Astrocyte (in vitro differentiated cells and primary cell): ENCODE results near the gene COQ8A. TPM values are rescaled to one million over a fixed set of nuclear protein-coding genes. Genes with fewer than 3 reads are reported as not detected.
"Not testable (repeated sequence)": the region's sequence is repeated elsewhere in the genome, so short reads cannot be mapped to it uniquely, and the experiment has no call there.

Experiments
- DNase-seq: peaks from one replicate; pipeline ENCODE4 v3.0.0-alpha.2; 2010; ENCODE audit warnings: low read depth
- FAIRE-seq: peaks from 2 replicates; lab custom pipeline; 2011; peaks lifted over from hg19 to GRCh38; lab: Jason Lieb, UNC
- H2AFZ ChIP-seq: 2 replicates; pipeline ENCODE4 v1.6.0; 2012; ENCODE audit warnings: low read depth, low read length, inconsistent platforms
- H3K27ac ChIP-seq: 2 replicates; pipeline ENCODE4 v1.5.1; 2011; ENCODE audit warnings: low read depth, low read length, inconsistent platforms
- H3K27me3 ChIP-seq: 2 replicates; pipeline ENCODE4 v1.6.0; 2011; ENCODE audit warnings: low read length, inconsistent platforms; ENCODE audit not compliant: insufficient read depth
- H3K36me3 ChIP-seq: 2 replicates; pipeline ENCODE4 v1.5.1; 2011; ENCODE audit warnings: low read length, inconsistent platforms; ENCODE audit not compliant: insufficient read depth
- H3K4me1 ChIP-seq: 2 replicates; pipeline ENCODE4 v1.5.1; 2011; ENCODE audit warnings: low read length, inconsistent platforms; ENCODE audit not compliant: insufficient read depth
- H3K4me2 ChIP-seq: 2 replicates; pipeline ENCODE4 v1.6.0; 2012; ENCODE audit warnings: low read length, inconsistent platforms
- H3K4me3 ChIP-seq: 2 replicates; pipeline ENCODE4 v1.5.1; 2011; ENCODE audit warnings: low read depth, mild to moderate bottlenecking, low read length, inconsistent platforms; ENCODE audit not compliant: insufficient read depth
- H3K79me2 ChIP-seq: 2 replicates; pipeline ENCODE4 v1.6.0; 2012; ENCODE audit warnings: mild to moderate bottlenecking, low read length, inconsistent platforms; ENCODE audit not compliant: insufficient read depth
- H3K9ac ChIP-seq: 2 replicates; pipeline ENCODE4 v1.6.0; 2012; ENCODE audit warnings: mild to moderate bottlenecking, low read length, inconsistent platforms
- H3K9me3 ChIP-seq: 2 replicates; pipeline ENCODE4 v1.5.1; 2012; ENCODE audit warnings: low read depth, mild to moderate bottlenecking, low read length, inconsistent platforms; ENCODE audit not compliant: insufficient read depth
- H4K20me1 ChIP-seq: 2 replicates; pipeline ENCODE4 v1.6.0; 2012; ENCODE audit warnings: low read length, inconsistent platforms; ENCODE audit not compliant: insufficient read depth
- H3K27ac Mint-ChIP-seq: one replicate; pipeline ENCODE4 v1.8.0; 2021; ENCODE audit warnings: mild to moderate bottlenecking, mixed read lengths; ENCODE audit not compliant: unreplicated experiment
- H3K27me3 Mint-ChIP-seq: one replicate; pipeline ENCODE4 v1.8.0; 2021; ENCODE audit warnings: low read depth, mixed read lengths; ENCODE audit not compliant: unreplicated experiment
- H3K36me3 Mint-ChIP-seq: one replicate; pipeline ENCODE4 v1.8.0; 2021; ENCODE audit warnings: low read depth, mixed read lengths; ENCODE audit not compliant: unreplicated experiment
- H3K4me1 Mint-ChIP-seq: one replicate; pipeline ENCODE4 v1.8.0; 2021; ENCODE audit warnings: low read depth, mixed read lengths; ENCODE audit not compliant: unreplicated experiment
- H3K4me3 Mint-ChIP-seq: one replicate; pipeline ENCODE4 v1.8.0; 2021; ENCODE audit warnings: mild to moderate bottlenecking, moderate library complexity, mixed read lengths; ENCODE audit not compliant: unreplicated experiment
- H3K9me3 Mint-ChIP-seq: one replicate; pipeline ENCODE4 v1.8.0; 2021; ENCODE audit warnings: mild to moderate bottlenecking, mixed read lengths; ENCODE audit not compliant: unreplicated experiment
- EZH2 ChIP-seq: IDR thresholded peaks from 2 replicates; pipeline ENCODE4 v1.6.1; 2012; ENCODE audit warnings: mild to moderate bottlenecking, low read length, inconsistent platforms; ENCODE audit not compliant: insufficient read depth
- total RNA-seq: library from RNA; stranded (reverse); gene quantifications from 2 replicates; pipeline ENCODE4 v1.2.1, GENCODE V29; 2021
- TF ChIP-seq, protein P1 (sequence below): IDR thresholded peaks from 2 replicates; pipeline ENCODE4 v1.5.1; 2011; ENCODE audit warnings: low read depth, mild to moderate bottlenecking, inconsistent platforms, low read length, moderate library complexity; ENCODE audit not compliant: insufficient read depth

COQ8A gene
- total RNA-seq, 1 donor from 2014 or later, result 8.2 TPM

DNA sequence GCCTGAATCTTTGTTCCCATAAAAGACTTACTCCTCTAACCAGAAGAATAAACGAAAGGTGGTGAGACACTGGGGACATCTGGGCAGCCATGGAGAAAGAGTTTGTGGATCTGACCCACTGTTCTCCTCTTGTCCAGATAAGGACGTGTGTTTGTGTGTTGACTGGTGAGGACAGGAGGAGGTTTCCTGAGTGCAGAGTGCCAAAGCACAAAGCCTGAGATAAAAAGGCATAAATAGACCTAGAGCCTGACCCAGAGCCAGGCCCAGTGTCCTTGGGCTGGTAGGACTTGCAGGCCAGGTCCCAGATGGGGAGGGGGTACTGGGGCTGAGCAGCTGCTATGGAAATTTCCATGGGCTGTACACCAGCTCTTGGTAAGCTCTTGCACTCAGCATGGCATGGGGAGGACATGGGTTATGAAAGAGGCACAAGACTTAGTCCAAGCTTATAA lies 19.6 kb upstream of the COQ8A start:
- no peak overlapping the region for H3K27ac ChIP-seq
- Mint-ChIP-seq H3K27ac (no peak overlapping the region), H3K27me3 (no peaks in the 10 kb centered on the region), H3K36me3 (peaks cover 3% of the 10 kb centered on the region), H3K9me3 (peaks cover 3% of the 10 kb centered on the region), H3K4me1 (no peaks in the 10 kb centered on the region), H3K4me3 (no peak overlapping the region)
- H4K20me1 ChIP-seq, result no peaks in the 10 kb centered on the region
- no peak overlapping the region for H3K9ac ChIP-seq
- TF ChIP-seq, protein P1, sequence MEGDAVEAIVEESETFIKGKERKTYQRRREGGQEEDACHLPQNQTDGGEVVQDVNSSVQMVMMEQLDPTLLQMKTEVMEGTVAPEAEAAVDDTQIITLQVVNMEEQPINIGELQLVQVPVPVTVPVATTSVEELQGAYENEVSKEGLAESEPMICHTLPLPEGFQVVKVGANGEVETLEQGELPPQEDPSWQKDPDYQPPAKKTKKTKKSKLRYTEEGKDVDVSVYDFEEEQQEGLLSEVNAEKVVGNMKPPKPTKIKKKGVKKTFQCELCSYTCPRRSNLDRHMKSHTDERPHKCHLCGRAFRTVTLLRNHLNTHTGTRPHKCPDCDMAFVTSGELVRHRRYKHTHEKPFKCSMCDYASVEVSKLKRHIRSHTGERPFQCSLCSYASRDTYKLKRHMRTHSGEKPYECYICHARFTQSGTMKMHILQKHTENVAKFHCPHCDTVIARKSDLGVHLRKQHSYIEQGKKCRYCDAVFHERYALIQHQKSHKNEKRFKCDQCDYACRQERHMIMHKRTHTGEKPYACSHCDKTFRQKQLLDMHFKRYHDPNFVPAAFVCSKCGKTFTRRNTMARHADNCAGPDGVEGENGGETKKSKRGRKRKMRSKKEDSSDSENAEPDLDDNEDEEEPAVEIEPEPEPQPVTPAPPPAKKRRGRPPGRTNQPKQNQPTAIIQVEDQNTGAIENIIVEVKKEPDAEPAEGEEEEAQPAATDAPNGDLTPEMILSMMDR, result no peak
- no peak for TF ChIP-seq EZH2
- DNase-seq (no peak), FAIRE-seq (no peak)
- H2AFZ ChIP-seq, result no peak overlapping the region
- no peak overlapping the region for H3K4me3 ChIP-seq
- H3K9me3 ChIP-seq, result no peaks in the 10 kb centered on the region
- no peaks in the 10 kb centered on the region for H3K27me3 ChIP-seq
- H3K79me2 ChIP-seq, result no peaks in the 10 kb centered on the region
- H3K36me3 ChIP-seq, result no peaks in the 10 kb centered on the region
- H3K4me1 ChIP-seq, result no peaks in the 10 kb centered on the region
- no peak overlapping the region for H3K4me2 ChIP-seq

DNA sequence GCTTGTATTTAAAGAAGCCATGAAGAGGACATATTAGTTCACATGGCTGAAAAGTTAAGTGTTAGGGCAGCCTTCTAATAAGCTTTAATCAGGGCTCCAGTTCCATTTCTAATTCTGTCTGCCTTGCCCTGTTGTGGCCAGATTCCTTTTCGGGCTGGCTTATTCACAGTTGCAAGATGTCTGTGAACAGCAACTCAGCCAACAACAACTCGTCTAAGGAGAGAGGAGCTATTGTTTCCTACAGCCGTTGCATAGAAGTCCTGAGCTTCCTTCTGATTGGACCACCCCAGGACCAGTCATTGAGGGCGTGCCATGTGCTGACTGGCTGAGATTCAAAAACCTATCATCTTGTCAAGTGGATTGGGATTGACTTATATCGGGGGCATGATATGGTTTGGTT lies 18.6 kb upstream of the COQ8A start:
- Mint-ChIP-seq H3K9me3 (peaks cover 6% of the 10 kb centered on the region), H3K27me3 (no peaks in the 10 kb centered on the region), H3K4me3 (no peak overlapping the region), H3K36me3 (peaks cover 3% of the 10 kb centered on the region), H3K27ac (no peak overlapping the region), H3K4me1 (no peaks in the 10 kb centered on the region)
- TF ChIP-seq, protein P1, result no peak
- TF ChIP-seq EZH2, result no peak
- DNase-seq (no peak), FAIRE-seq (no peak)
- H3K9me3 ChIP-seq, result no peaks in the 10 kb centered on the region
- H2AFZ ChIP-seq, result no peak overlapping the region
- no peaks in the 10 kb centered on the region for H3K79me2 ChIP-seq
- H3K4me2 ChIP-seq, result no peak overlapping the region
- no peaks in the 10 kb centered on the region for H3K27me3 ChIP-seq
- H4K20me1 ChIP-seq, result no peaks in the 10 kb centered on the region
- H3K36me3 ChIP-seq, result no peaks in the 10 kb centered on the region
- H3K4me3 ChIP-seq, result no peak overlapping the region
- no peak overlapping the region for H3K9ac ChIP-seq
- no peak overlapping the region for H3K27ac ChIP-seq
- H3K4me1 ChIP-seq, result no peaks in the 10 kb centered on the region

DNA sequence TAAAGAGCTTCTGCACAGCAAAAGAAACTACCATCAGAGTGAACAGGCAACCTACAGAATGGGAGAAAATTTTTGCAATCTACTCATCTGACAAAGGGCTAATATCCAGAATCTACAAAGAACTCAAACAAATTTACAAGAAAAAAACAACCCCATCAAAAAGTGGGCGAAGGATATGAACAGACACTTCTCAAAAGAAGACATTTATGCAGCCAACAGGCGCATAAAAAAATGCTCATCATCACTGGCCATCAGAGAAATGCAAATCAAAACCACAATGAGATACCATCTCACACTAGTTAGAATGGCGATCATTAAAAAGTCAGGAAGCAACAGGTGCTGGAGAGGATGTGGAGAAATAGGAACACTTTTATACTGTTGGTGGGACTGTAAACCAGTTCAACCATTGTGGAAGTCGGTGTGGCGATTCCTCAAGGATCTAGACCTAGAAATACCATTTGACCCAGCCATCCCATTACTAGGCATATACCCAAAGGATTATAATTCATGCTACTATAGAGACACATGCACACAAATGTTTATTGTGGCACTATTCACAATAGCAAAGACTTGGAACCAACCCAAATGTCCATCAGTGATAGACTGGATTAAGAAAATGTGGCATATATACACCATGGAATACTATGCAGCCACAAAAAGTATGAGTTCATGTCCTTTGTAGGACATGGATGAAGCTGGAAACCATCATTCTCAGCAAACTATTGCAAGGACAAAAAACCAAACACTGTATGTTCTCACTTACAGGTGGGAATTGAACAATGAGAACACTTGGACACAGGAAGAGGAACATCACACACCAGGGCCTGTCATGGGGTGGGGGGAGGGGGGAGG lies 10.6 kb upstream of the COQ8A start:
- not testable (repeated sequence) for FAIRE-seq, H4K20me1 ChIP-seq, H3K27me3 ChIP-seq, H2AFZ ChIP-seq, H3K27me3 Mint-ChIP-seq, H3K4me1 Mint-ChIP-seq, DNase-seq, H3K27ac Mint-ChIP-seq, H3K4me2 ChIP-seq, H3K4me1 ChIP-seq, H3K36me3 Mint-ChIP-seq, H3K4me3 Mint-ChIP-seq, H3K9me3 ChIP-seq, H3K79me2 ChIP-seq, H3K36me3 ChIP-seq, H3K9me3 Mint-ChIP-seq, H3K9ac ChIP-seq, H3K4me3 ChIP-seq, H3K27ac ChIP-seq
